Gastrocnemius medialis (tissue), 4 donors: ENCODE measurements around the gene RAI1.

Experiments
- POLR2A ChIP-seq, 2 donors: fragments of 450-650 bp; IDR thresholded peaks; one replicate each; pipeline ENCODE4 v1.6.1; 2017; ENCODE audit warnings: antibody characterized with exemption in 2 of 2, mild to moderate bottlenecking in 2 of 2, moderate library complexity in 2 of 2
- TF ChIP-seq, protein P1 (sequence below), 5 experiments: fragments of 450-650 bp in 3 of 5; fragments of 200-600 bp in 2 of 5; sonication (generic) in 2 of 5; IDR thresholded peaks in 4 of 5; conservative IDR thresholded peaks in 1 of 5; 1 replicate in 4 of 5; 2 replicates in 1 of 5; pipeline ENCODE4 v1.5.1; 2016 to 2019; ENCODE audit warnings: antibody characterized with exemption in 5 of 5, mild to moderate bottlenecking in 3 of 5, moderate library complexity in 3 of 5

DNA sequence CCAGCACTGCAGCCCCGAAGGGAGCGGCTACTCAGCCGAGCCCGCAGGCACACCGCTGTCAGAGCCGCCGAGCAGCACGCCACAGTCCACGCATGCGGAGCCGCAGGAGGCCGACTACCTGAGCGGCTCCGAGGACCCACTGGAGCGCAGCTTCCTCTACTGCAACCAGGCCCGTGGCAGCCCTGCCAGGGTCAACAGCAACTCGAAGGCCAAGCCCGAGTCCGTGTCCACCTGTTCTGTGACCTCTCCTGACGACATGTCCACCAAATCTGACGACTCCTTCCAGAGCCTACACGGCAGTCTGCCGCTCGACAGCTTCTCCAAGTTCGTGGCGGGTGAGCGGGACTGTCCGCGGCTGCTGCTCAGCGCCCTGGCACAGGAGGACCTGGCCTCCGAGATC, 113.1 kb downstream of the RAI1 start:
- TF ChIP-seq, protein P1, sequence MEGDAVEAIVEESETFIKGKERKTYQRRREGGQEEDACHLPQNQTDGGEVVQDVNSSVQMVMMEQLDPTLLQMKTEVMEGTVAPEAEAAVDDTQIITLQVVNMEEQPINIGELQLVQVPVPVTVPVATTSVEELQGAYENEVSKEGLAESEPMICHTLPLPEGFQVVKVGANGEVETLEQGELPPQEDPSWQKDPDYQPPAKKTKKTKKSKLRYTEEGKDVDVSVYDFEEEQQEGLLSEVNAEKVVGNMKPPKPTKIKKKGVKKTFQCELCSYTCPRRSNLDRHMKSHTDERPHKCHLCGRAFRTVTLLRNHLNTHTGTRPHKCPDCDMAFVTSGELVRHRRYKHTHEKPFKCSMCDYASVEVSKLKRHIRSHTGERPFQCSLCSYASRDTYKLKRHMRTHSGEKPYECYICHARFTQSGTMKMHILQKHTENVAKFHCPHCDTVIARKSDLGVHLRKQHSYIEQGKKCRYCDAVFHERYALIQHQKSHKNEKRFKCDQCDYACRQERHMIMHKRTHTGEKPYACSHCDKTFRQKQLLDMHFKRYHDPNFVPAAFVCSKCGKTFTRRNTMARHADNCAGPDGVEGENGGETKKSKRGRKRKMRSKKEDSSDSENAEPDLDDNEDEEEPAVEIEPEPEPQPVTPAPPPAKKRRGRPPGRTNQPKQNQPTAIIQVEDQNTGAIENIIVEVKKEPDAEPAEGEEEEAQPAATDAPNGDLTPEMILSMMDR (IDR thresholded peaks at IDR 0.05 in 4 of 5, conservative IDR thresholded peaks at IDR 0.05 in 1 of 5) = no peak
- no peak for TF ChIP-seq POLR2A (IDR thresholded peaks at IDR 0.05)
